Activated T-cell treated with anti-CD3 and anti-CD28 coated beads, Interleukin-2, amount 50 U/mL, for 1 hour (primary cell): Measurements from ENCODE around the gene STAG1.
"Not testable (repeated sequence)": the region's sequence is repeated elsewhere in the genome, so short reads cannot be mapped to it uniquely, and the experiment has no call there.

Experiments used
- DNase-seq: peaks from one replicate; pipeline ENCODE4 v3.0.0-alpha.2; 2020

The STAG1 gene

DNA sequence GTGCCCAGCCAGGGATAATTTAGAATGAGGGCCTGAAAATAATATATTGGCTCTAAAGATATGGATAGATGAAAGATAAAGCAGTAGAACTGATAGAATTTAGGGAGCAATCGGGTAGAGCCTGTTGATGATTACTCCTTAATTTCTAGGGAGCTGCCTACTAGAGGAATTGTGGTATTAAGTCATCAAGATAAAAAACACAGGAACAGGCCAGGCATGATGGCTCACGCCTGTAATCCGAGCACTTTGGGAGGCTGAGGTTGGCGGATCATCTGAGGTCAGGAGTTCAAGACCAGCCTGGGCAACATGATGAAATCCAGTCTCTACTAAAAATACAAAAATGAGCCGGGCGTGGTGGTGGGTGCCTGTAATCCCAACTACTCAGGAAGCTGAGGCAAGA, 371.6 kb downstream of the STAG1 start:
- no peak for DNase-seq

GRCh38 chr3:136378011-136378410, 374.2 kb downstream of the STAG1 start:
- DNase-seq: no peak

GRCh38 chr3:136377508-136377907, 374.7 kb downstream of the STAG1 start:
- DNase-seq: no peak

DNA sequence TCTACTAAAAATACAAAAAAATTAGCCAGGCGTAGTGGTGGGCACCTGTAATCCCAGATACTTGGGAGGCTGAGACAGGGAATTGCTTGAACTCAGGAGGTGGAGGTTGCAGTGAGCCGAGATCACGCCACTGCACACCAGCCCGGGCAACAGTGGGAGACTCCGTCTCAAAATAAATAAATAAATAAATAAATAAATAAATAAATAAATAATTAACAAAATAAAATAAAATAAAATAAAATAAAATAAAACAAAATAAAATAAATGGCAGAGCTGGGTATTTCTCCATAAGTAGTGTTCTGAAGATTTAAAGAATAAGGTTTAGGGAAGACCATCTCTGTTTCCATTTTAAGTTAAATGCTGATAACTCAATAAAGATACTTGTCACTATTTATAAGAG, 376.4 kb downstream of the STAG1 start:
- DNase-seq: not testable (repeated sequence)

GRCh38 chr3:136366289-136366688, 385.9 kb downstream of the STAG1 start:
- DNase-seq: no peak

DNA sequence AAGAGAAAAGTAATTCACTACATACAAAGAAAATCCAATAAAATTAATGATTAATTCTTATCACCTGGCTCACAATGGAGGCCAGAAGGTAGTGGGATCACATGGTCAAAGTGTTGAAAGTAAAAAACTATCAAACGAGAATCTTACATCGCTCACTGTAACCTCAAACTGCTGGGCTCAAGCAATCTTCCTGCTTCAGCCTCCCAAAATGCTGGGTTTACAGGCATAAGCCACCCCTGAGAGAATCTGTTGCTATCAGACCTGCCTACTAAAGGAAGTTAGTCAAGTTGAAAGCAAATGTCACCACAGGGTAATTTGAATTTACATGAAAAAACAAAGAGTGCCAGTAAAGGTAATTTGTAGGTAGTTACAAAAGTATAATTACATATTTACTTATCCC, 398.7 kb downstream of the STAG1 start:
- no peak for DNase-seq

DNA sequence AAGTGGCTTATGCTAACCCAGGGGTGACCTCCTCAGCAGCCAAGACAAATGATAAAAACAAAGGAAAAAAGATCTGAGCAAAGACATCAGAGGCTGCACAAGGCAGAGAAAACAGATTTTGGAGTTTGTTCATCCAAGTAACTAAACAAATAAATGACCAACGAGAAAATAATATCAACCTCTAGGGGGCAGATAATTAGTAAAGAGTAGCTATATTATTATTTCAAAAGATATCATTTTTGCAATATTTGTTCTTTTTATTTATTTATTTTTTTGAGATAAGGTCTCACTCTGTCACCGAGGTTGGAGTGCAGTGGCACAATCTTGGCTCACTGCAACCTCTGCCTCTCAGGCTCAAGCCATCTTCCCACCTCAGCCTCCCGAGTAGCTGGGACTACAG, 400.3 kb downstream of the STAG1 start:
- DNase-seq: no peak

GRCh38 chr3:136351351-136351750, 400.8 kb downstream of the STAG1 start:
- no peak for DNase-seq

DNA sequence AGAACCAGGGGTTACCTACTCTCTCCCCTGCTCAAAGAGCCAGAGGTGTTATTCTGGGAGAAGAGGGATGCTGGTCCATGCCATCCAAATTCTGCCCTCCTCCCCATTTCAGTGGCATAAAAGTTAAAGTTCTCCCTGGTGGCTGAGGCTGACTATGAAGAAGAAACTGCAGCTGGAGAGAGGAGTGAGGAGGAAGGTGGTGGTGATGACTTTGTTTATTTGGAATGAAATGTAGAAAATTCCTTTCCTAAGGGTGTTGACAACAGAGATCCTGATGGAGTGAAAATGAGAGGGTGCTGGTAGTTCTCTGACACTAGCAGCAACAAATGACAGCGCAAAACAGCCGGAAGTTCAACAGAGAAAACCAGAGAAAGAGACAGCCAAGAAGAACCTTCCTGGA, 401.6 kb downstream of the STAG1 start:
- DNase-seq: no peak

- DNase-seq: no peak
Measured at GRCh38 chr3:136350132-136350531, 402.0 kb downstream of the STAG1 start.

- no peak for DNase-seq
Measured at GRCh38 chr3:136346486-136346885, 405.7 kb downstream of the STAG1 start.

DNA sequence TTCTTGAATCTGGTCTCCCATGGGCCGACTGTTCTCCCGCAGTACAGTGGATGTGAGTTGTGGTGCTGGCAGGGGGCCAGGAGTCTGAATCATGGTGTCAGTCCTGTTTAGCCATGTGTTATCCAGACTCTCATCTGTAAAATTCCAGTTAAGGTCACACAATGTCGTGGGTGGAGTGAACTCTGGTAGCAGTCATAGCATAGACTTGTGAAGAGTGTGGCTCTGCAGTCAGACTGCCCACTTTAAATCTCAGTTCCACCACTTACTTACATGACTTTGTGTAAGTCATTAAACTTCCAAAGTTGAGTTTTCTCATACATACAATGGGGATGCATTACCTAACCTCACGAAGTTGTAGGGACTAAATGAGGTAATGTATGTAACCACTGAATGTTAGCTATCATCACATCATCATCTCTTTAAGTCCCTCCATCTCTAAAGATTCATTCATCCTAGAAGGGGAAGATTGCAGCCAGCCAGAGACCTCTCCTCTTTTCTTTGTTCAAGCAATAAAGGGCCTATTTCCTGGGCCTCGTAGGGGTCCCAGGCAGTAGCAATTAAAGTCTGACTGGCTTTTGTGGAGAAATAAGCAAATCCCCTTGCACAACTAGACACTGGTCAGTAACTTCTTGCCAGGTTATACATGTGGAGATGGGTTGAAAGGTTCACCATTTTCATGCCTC, 408.2 kb downstream of the STAG1 start:
- no peak for DNase-seq

DNA sequence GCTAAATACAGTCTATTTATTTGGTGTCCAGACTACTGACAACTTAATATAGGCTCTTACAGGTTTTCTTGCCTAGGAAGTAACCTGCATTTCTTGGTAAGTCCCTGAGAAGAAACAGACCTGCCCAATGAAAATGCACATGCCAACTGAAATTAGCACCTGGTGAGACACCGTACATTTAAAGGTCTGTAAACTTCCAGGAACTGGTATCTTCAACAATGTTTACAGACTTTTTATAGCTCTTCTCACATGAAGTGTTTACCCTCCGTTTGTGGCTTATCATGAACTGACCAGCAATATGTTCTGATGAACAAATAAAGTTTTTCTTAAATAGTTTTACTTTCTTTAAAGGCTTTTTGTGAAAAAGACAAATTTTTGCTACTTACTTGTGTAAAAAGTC, 408.7 kb downstream of the STAG1 start:
- DNase-seq: no peak

DNA sequence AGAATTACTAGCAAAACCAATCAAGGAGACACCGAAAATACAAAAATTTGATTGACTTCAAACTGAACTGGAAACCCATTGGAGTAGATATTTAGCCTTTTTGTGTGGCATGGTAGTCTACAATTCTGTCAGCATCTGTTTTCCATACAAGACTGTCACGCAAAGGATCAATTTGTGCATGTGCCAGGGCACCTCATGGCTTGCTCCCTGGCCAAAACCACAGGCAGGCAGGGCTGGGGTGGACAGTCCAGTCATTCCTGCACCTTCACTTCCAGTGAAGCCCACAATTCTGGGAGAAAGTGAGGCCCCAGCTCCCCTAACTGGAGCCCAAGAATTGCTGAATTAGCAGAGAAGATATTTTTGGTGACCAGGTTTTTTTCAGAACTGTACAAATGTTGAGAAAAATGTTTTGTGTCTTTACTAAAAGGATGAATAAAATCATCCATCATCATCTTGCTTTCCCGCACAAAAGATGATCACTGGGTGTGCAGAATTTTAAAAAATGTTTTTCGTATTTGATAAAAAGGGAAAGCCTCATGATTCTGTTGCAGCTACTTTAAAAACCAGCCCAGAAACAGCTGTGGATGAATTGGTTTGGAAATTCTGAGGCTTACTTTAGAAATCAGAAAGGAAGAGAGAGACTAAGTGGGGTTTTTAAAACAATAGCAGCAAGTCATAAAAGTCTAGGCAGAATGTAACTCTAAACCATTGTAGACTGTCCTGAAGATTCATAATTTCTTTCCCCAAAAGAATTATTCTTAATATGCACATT, 415.7 kb downstream of the STAG1 start:
- DNase-seq: no peak

DNA sequence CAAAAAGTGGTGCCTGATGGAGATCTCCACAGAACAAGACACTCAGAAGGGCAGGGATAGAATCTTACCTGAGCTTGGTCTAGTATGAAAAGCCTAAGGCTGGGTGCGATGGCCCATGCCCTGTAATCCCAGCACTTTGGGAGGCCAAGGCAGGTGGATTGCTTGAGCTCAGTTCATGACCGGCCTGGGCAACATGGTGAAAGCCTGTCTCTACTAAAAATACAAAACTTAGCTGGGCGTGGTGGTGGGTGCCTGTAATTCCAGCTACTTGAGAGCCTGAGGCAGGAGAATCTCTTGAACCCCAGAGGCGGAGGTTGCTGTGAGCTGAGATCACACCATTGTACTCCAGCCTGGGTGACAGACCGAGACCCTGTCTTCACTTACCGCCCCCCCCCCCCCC, 417.5 kb downstream of the STAG1 start:
- not testable (repeated sequence) for DNase-seq

DNA sequence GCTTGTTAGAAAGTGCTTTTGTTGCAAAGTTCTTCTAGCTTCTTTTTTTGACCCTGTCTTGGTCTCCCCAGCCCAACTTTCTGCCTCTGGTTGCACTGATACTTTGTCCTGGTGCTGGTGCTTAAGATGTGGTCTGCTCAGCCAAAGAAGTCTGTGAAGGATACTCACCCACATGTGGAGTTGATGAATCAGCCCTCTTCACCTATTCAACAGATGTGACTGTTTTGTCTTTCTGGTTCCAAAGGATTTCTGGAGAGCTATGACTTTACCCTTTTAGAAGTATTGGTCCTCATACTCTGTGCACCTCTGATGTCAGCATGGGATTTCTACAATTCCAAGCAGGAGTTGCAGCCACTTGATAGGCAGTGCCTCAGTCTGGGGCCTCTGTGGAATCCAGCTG, 418.0 kb downstream of the STAG1 start:
- no peak for DNase-seq

- DNase-seq: no peak
Measured at GRCh38 chr3:136332776-136333175, 419.4 kb downstream of the STAG1 start.

DNA sequence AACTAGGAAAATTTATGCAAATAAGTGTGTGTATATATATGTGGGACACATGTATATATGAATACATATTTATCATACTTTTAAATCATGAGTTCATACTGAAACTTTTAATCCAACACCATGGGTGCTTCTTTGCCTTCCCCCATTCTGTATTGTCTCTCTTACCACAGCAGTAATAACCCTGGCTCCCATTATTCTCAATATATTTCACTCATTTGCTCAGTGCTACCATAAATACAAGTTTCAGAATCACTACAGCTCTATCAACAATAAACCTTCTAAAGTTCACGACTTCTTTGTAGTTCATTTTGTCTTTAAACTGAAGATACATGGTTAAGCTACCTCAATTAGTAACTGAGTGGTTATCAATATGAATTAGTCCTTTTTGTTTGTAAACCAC, 419.9 kb downstream of the STAG1 start:
- no peak for DNase-seq

DNA sequence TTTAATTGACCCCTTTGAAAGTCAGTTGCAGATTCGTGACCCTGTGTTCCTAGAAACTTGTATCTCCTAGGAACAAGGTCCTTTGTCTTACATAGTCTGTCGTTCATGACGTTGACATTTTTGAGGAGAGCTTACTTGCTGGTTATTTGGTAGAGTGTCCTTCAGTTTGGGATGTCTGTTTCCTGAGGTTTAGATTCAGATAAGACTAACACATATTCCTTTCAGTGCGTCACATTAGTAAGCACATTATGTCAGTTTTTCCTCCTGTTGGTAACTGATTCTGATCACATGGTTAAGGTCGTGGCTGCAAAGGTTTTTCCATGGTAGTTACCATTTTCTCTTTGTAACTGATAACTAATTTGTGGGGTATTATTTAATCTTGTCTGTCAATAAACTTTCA, 421.3 kb downstream of the STAG1 start:
- DNase-seq: no peak

GRCh38 chr3:136329593-136329992, 422.6 kb downstream of the STAG1 start:
- DNase-seq: no peak

GRCh38 chr3:136327671-136328070, 424.5 kb downstream of the STAG1 start:
- no peak for DNase-seq

GRCh38 chr3:136326316-136326715, 425.9 kb downstream of the STAG1 start:
- no peak for DNase-seq

DNA sequence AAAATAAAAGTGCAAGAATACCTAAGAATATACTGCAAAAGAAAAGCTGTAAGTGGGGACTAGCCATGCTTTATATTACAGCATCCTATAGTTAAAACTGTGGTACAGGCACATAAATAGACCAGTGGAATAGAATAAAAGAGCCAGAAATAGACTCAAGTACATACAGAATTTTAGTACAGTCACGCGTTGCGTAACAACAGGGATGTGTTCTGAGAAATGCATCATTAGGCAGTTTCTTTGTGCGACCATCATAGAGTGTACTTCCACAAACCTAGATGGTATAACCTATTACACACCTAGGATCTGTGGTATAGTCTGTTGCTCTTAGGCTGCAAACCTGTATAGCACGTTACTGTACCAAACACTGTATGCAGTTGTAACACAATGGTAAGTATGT, 440.2 kb downstream of the STAG1 start:
- DNase-seq: no peak

- DNase-seq: no peak
Measured at GRCh38 chr3:136311261-136311660, 440.9 kb downstream of the STAG1 start.

GRCh38 chr3:136305879-136306278, 446.3 kb downstream of the STAG1 start:
- DNase-seq: no peak
